WTC11 (cell line): ENCODE data around the gene ITGA1.

Experiments used
- CREM ChIP-seq: sonication (generic); formaldehyde crosslinking; IDR thresholded peaks from 2 replicates; pipeline ENCODE4 v1.8.1; 2022; ENCODE audit warnings: mild to moderate bottlenecking, missing genetic modification reagents, moderate library complexity
- CTCF ChIP-seq: fragments of 200-600 bp; IDR thresholded peaks from 2 replicates; pipeline ENCODE4 v1.8.0; 2022; ENCODE audit warnings: antibody characterized with exemption
- E2F1 ChIP-seq: sonication (generic); formaldehyde crosslinking; IDR thresholded peaks from 2 replicates; pipeline ENCODE4 v1.8.0; 2022; ENCODE audit warnings: mild to moderate bottlenecking, missing genetic modification reagents
- ELF4 ChIP-seq: sonication (generic); formaldehyde crosslinking; IDR thresholded peaks from 2 replicates; pipeline ENCODE4 v1.8.1; 2022; ENCODE audit warnings: low read depth, mild to moderate bottlenecking, moderate library complexity, missing genetic modification reagents
- IRF2 ChIP-seq: sonication (generic); formaldehyde crosslinking; IDR thresholded peaks from 2 replicates; pipeline ENCODE4 v1.8.0; 2022; ENCODE audit warnings: low read depth, missing genetic modification reagents, borderline replicate concordance
- JUN ChIP-seq: sonication (generic); formaldehyde crosslinking; IDR thresholded peaks from 2 replicates; pipeline ENCODE4 v1.8.0; 2023; ENCODE audit warnings: mild to moderate bottlenecking, missing genetic modification reagents
- SP1 ChIP-seq: sonication (generic); formaldehyde crosslinking; conservative IDR thresholded peaks from 2 replicates; pipeline ENCODE4 v1.8.1; 2022; ENCODE audit warnings: missing genetic modification reagents
- USF2 ChIP-seq: sonication (generic); formaldehyde crosslinking; IDR thresholded peaks from 2 replicates; pipeline ENCODE4 v1.8.1; 2023; ENCODE audit warnings: mild to moderate bottlenecking, missing genetic modification reagents, moderate library complexity
- ZNF281 ChIP-seq: sonication (generic); formaldehyde crosslinking; IDR thresholded peaks from 2 replicates; pipeline ENCODE4 v1.8.0; 2023; ENCODE audit warnings: mild to moderate bottlenecking, missing genetic modification reagents

- TF ChIP-seq ZNF281: no peak
- no peak for TF ChIP-seq CREM
- TF ChIP-seq E2F1 (CRISPR knock-in tag): no peak
- no peak for TF ChIP-seq CTCF
- TF ChIP-seq USF2: no peak
- no peak for TF ChIP-seq JUN
- TF ChIP-seq IRF2 (CRISPR knock-in tag): no peak
- no peak for TF ChIP-seq ELF4
- no peak for TF ChIP-seq SP1 (CRISPR knock-in tag)
Measured at GRCh38 chr5:52943808-52944207, 156.1 kb downstream of the ITGA1 start.
